Stimulated activated CD4-positive, alpha-beta T cell treated with anti-CD3 and anti-CD28 coated beads, TNF-alpha, amount 100 ng/mL, for 48 hours (primary cell): ENCODE measurements around the gene AP2A2.

Experiments
- DNase-seq, 3 donors: peaks; one replicate each; pipeline ENCODE4 v3.0.0-alpha.2; 2020; ENCODE audit warnings: low read depth in 3 of 3

AP2A2 gene

GRCh38 chr11:1029051-1029450, 103.4 kb downstream of the AP2A2 start:
- DNase-seq, result no peak

- DNase-seq, result no peak
These were observed 104.0 kb downstream of the AP2A2 start for GRCh38 chr11:1029654-1030053.

- DNase-seq, result no peak
These were observed 104.4 kb downstream of the AP2A2 start for GRCh38 chr11:1030086-1030485.

- no peak for DNase-seq
These were observed 104.9 kb downstream of the AP2A2 start for GRCh38 chr11:1030556-1030955.

GRCh38 chr11:1031121-1031899, 105.6 kb downstream of the AP2A2 start:
- DNase-seq, result no peak

- DNase-seq, result no peak
These were observed 106.7 kb downstream of the AP2A2 start for GRCh38 chr11:1032310-1032891.

- no peak for DNase-seq
These were observed 107.5 kb downstream of the AP2A2 start for GRCh38 chr11:1033016-1033798.

- no peak for DNase-seq
These were observed 108.3 kb downstream of the AP2A2 start for GRCh38 chr11:1034001-1034400.

GRCh38 chr11:1034456-1035295, 109.0 kb downstream of the AP2A2 start:
- DNase-seq, result no peak

GRCh38 chr11:1035577-1036283, 110.1 kb downstream of the AP2A2 start:
- no peak for DNase-seq

GRCh38 chr11:1036303-1036923, 110.7 kb downstream of the AP2A2 start, which contains the start of gene MUC6:
TSS of gene MUC6 (minus strand) at chr11:1036718. CDS start at chr11:1036655, 63 bp downstream.
- DNase-seq, result no peak

- no peak for DNase-seq
These were observed 111.3 kb downstream of the AP2A2 start for GRCh38 chr11:1036931-1037330.

- no peak for DNase-seq
These were observed 111.9 kb downstream of the AP2A2 start for GRCh38 chr11:1037506-1038055.

GRCh38 chr11:1038361-1038760, 112.7 kb downstream of the AP2A2 start:
- no peak for DNase-seq

- DNase-seq, result no peak
These were observed 113.3 kb downstream of the AP2A2 start for GRCh38 chr11:1038921-1039320.

GRCh38 chr11:1039481-1040427, 114.1 kb downstream of the AP2A2 start:
- DNase-seq, result no peak

- no peak for DNase-seq
These were observed 114.9 kb downstream of the AP2A2 start for GRCh38 chr11:1040428-1041148.

- no peak for DNase-seq
These were observed 115.4 kb downstream of the AP2A2 start for GRCh38 chr11:1041149-1041467.

- DNase-seq, result no peak
These were observed 115.8 kb downstream of the AP2A2 start for GRCh38 chr11:1041471-1041870.
